ENCODE data around the gene TPGS1.

Gene TPGS1

GRCh38 chr19:524062-524674, 16.9 kb downstream of the TPGS1 start:
- Histone ChIP-seq H3K36me3 (ENCODE audit: control insufficient read depth in 1 of 2, insufficient read depth in 2 of 2, low read length in 2 of 2) (no peaks in the 10 kb centered on the region), H3K27ac (ENCODE audit: low read depth, low read length) (no peak overlapping the region), H3K9ac (ENCODE audit: low read depth in 1 of 2, low read length in 2 of 2) (no peak overlapping the region), H3K27me3 (ENCODE audit: control insufficient read depth in 1 of 2, insufficient read depth in 2 of 2, low read length in 2 of 2) (peaks cover 3 to 13% of the 10 kb centered on the region in 2 donors), H3K4me1 (ENCODE audit: control insufficient read depth in 1 of 2, insufficient read depth in 2 of 2, low read length in 2 of 2) (no peaks in the 10 kb centered on the region), H3K9me3 (ENCODE audit: control insufficient read depth in 1 of 2, low read length in 2 of 2) (no peaks in the 10 kb centered on the region), H3K4me3 (ENCODE audit: low read depth in 1 of 2, low read length in 2 of 2) (no peak overlapping the region)

GRCh38 chr19:525029-525428, 17.7 kb downstream of the TPGS1 start:
- no peak overlapping the region for H3K27ac ChIP-seq (ENCODE audit: low read depth, low read length)
- H3K4me3 ChIP-seq (ENCODE audit: low read depth in 1 of 2, low read length in 2 of 2) = no peak overlapping the region
- H3K9ac ChIP-seq (ENCODE audit: low read depth in 1 of 2, low read length in 2 of 2) = no peak overlapping the region
- H3K9me3 ChIP-seq (ENCODE audit: control insufficient read depth in 1 of 2, low read length in 2 of 2) = no peaks in the 10 kb centered on the region
- H3K36me3 ChIP-seq (ENCODE audit: control insufficient read depth in 1 of 2, insufficient read depth in 2 of 2, low read length in 2 of 2) = no peaks in the 10 kb centered on the region
- no peaks in the 10 kb centered on the region for H3K4me1 ChIP-seq (ENCODE audit: control insufficient read depth in 1 of 2, insufficient read depth in 2 of 2, low read length in 2 of 2)
- H3K27me3 ChIP-seq (ENCODE audit: control insufficient read depth in 1 of 2, insufficient read depth in 2 of 2, low read length in 2 of 2) = peaks cover 3 to 13% of the 10 kb centered on the region in 2 donors

GRCh38 chr19:525857-526419, 18.6 kb downstream of the TPGS1 start:
- H3K36me3 ChIP-seq (ENCODE audit: control insufficient read depth in 1 of 2, insufficient read depth in 2 of 2, low read length in 2 of 2) = no peaks in the 10 kb centered on the region
- H3K27me3 ChIP-seq (ENCODE audit: control insufficient read depth in 1 of 2, insufficient read depth in 2 of 2, low read length in 2 of 2) = peaks cover 3 to 13% of the 10 kb centered on the region in 2 donors
- H3K9me3 ChIP-seq (ENCODE audit: control insufficient read depth in 1 of 2, low read length in 2 of 2) = no peaks in the 10 kb centered on the region
- no peak overlapping the region for H3K27ac ChIP-seq (ENCODE audit: low read depth, low read length)
- no peak overlapping the region for H3K4me3 ChIP-seq (ENCODE audit: low read depth in 1 of 2, low read length in 2 of 2)
- no peaks in the 10 kb centered on the region for H3K4me1 ChIP-seq (ENCODE audit: control insufficient read depth in 1 of 2, insufficient read depth in 2 of 2, low read length in 2 of 2)
- no peak overlapping the region for H3K9ac ChIP-seq (ENCODE audit: low read depth in 1 of 2, low read length in 2 of 2)

- peak overlapping the region; percentile 93 for H3K27ac ChIP-seq (ENCODE audit: low read depth, low read length)
- H3K4me3 ChIP-seq (ENCODE audit: low read depth in 1 of 2, low read length in 2 of 2) = peak overlapping the region; percentile 66 to 73
- peaks cover 3 to 9% of the 10 kb centered on the region in 2 donors for H3K27me3 ChIP-seq (ENCODE audit: control insufficient read depth in 1 of 2, insufficient read depth in 2 of 2, low read length in 2 of 2)
- H3K9ac ChIP-seq (ENCODE audit: low read depth in 1 of 2, low read length in 2 of 2) = peak overlapping the region; percentile 61 to 69
- peaks cover 12 to 14% of the 10 kb centered on the region in 2 donors for H3K4me1 ChIP-seq (ENCODE audit: control insufficient read depth in 1 of 2, insufficient read depth in 2 of 2, low read length in 2 of 2)
- H3K9me3 ChIP-seq (ENCODE audit: control insufficient read depth in 1 of 2, low read length in 2 of 2) = no peaks in the 10 kb centered on the region
- H3K36me3 ChIP-seq (ENCODE audit: control insufficient read depth in 1 of 2, insufficient read depth in 2 of 2, low read length in 2 of 2) = no peaks in the 10 kb centered on the region
Observed at GRCh38 chr19:530134-531008, 23.1 kb downstream of the TPGS1 start.

- Histone ChIP-seq H3K9ac (ENCODE audit: low read depth in 1 of 2, low read length in 2 of 2) (peak overlapping the region; percentile 61 to 69), H3K4me1 (ENCODE audit: control insufficient read depth in 1 of 2, insufficient read depth in 2 of 2, low read length in 2 of 2) (peaks cover 12 to 14% of the 10 kb centered on the region in 2 donors), H3K4me3 (ENCODE audit: low read depth in 1 of 2, low read length in 2 of 2) (peak overlapping the region; percentile 66 to 73), H3K9me3 (ENCODE audit: control insufficient read depth in 1 of 2, low read length in 2 of 2) (no peaks in the 10 kb centered on the region), H3K27me3 (ENCODE audit: control insufficient read depth in 1 of 2, insufficient read depth in 2 of 2, low read length in 2 of 2) (peaks cover 3 to 5% of the 10 kb centered on the region in 2 donors), H3K36me3 (ENCODE audit: control insufficient read depth in 1 of 2, insufficient read depth in 2 of 2, low read length in 2 of 2) (peaks cover 0 to 3% of the 10 kb centered on the region in 2 donors), H3K27ac (ENCODE audit: low read depth, low read length) (peak overlapping the region; percentile 93)
Observed at GRCh38 chr19:531009-531752, 23.9 kb downstream of the TPGS1 start.

- peak within 1 kb of the TSS; percentile 93 for H3K27ac ChIP-seq (ENCODE audit: low read depth, low read length)
- peak within 1 kb of the TSS; percentile 75 to 89 for H3K4me3 ChIP-seq (ENCODE audit: low read depth in 1 of 2, low read length in 2 of 2)
- peaks cover 0 to 10% of the 10 kb centered on the region in 2 donors for H3K36me3 ChIP-seq (ENCODE audit: control insufficient read depth in 1 of 2, insufficient read depth in 2 of 2, low read length in 2 of 2)
- H3K9ac ChIP-seq (ENCODE audit: low read depth in 1 of 2, low read length in 2 of 2) = peak within 1 kb of the TSS; percentile 79 to 82
- H3K4me1 ChIP-seq (ENCODE audit: control insufficient read depth in 1 of 2, insufficient read depth in 2 of 2, low read length in 2 of 2) = peaks cover 12 to 14% of the 10 kb centered on the region in 2 donors
- H3K27me3 ChIP-seq (ENCODE audit: control insufficient read depth in 1 of 2, insufficient read depth in 2 of 2, low read length in 2 of 2) = peaks cover 0 to 2% of the 10 kb centered on the region in 2 donors
- H3K9me3 ChIP-seq (ENCODE audit: control insufficient read depth in 1 of 2, low read length in 2 of 2) = no peaks in the 10 kb centered on the region
Observed at GRCh38 chr19:531753-532560, 24.7 kb downstream of the TPGS1 start, which contains the start of gene CDC34. TSS of gene CDC34 (plus strand) at chr19:531760. CDS start at chr19:531932, 172 bp downstream.

- peaks cover 0 to 2% of the 10 kb centered on the region in 2 donors for H3K27me3 ChIP-seq (ENCODE audit: control insufficient read depth in 1 of 2, insufficient read depth in 2 of 2, low read length in 2 of 2)
- no peaks in the 10 kb centered on the region for H3K9me3 ChIP-seq (ENCODE audit: control insufficient read depth in 1 of 2, low read length in 2 of 2)
- peaks cover 0 to 15% of the 10 kb centered on the region in 2 donors for H3K36me3 ChIP-seq (ENCODE audit: control insufficient read depth in 1 of 2, insufficient read depth in 2 of 2, low read length in 2 of 2)
- peak overlapping the region; percentile 79 to 82 for H3K9ac ChIP-seq (ENCODE audit: low read depth in 1 of 2, low read length in 2 of 2)
- H3K4me1 ChIP-seq (ENCODE audit: control insufficient read depth in 1 of 2, insufficient read depth in 2 of 2, low read length in 2 of 2) = peaks cover 12 to 14% of the 10 kb centered on the region in 2 donors
- H3K27ac ChIP-seq (ENCODE audit: low read depth, low read length) = peak overlapping the region; percentile 62
- peak overlapping the region; percentile 75 to 89 for H3K4me3 ChIP-seq (ENCODE audit: low read depth in 1 of 2, low read length in 2 of 2)
Observed at GRCh38 chr19:532561-533363, 25.5 kb downstream of the TPGS1 start.

- H3K9ac ChIP-seq (ENCODE audit: low read depth in 1 of 2, low read length in 2 of 2) = peak overlapping the region; percentile 79 to 82
- peaks cover 0 to 22% of the 10 kb centered on the region in 2 donors for H3K36me3 ChIP-seq (ENCODE audit: control insufficient read depth in 1 of 2, insufficient read depth in 2 of 2, low read length in 2 of 2)
- peak overlapping the region; percentile 62 for H3K27ac ChIP-seq (ENCODE audit: low read depth, low read length)
- peaks cover 12 to 14% of the 10 kb centered on the region in 2 donors for H3K4me1 ChIP-seq (ENCODE audit: control insufficient read depth in 1 of 2, insufficient read depth in 2 of 2, low read length in 2 of 2)
- H3K4me3 ChIP-seq (ENCODE audit: low read depth in 1 of 2, low read length in 2 of 2) = peak overlapping the region; percentile 75 to 89
- H3K9me3 ChIP-seq (ENCODE audit: control insufficient read depth in 1 of 2, low read length in 2 of 2) = no peaks in the 10 kb centered on the region
- H3K27me3 ChIP-seq (ENCODE audit: control insufficient read depth in 1 of 2, insufficient read depth in 2 of 2, low read length in 2 of 2) = no peaks in the 10 kb centered on the region
Observed at GRCh38 chr19:533364-534058, 26.2 kb downstream of the TPGS1 start.
